ENCODE results near the gene CALML5. TPM values are rescaled to one million over a fixed set of nuclear protein-coding genes. Genes with fewer than 3 reads are reported as not detected.

CALML5 gene
- total RNA-seq, 1 donor from 2014 or later = not detected

Other genes with a start within 250 kb of the CALML5 start
- not detected in 2 replicates for gene UCN3, start 134.6 kb downstream of the CALML5 start, total RNA-seq
- not detected in 2 replicates for gene TUBAL3, start 94.7 kb downstream of the CALML5 start, total RNA-seq
- 36.3 and 41.8 TPM in 2 replicates for gene NET1, start 87.0 kb downstream of the CALML5 start, total RNA-seq
- gene CALML3, start 25.4 kb upstream of the CALML5 start, total RNA-seq = not detected in 2 replicates
- gene ASB13, start 167.0 kb upstream of the CALML5 start, total RNA-seq = 4.9 and 6.3 TPM in 2 replicates
- 66.4 and 71.4 TPM in 2 replicates for gene TASOR2, start 185.3 kb upstream of the CALML5 start, total RNA-seq